SK-N-SH (cell line): ENCODE results near the gene OXSM. TPM values are rescaled to one million over a fixed set of nuclear protein-coding genes. Genes with fewer than 3 reads are reported as not detected.

ENCODE experiments used
- CTCF ChIA-PET: fragments of 300-600, 350-600 bp; formaldehyde crosslinking; extraction: SDS; loops from one replicate; lab custom pipeline; 2021; lab: Yijun Ruan, JAX
- POLR2A ChIA-PET: fragments of 350-600 bp; sonication (Branson Sonifier 250); formaldehyde crosslinking; extraction: SDS; loops from one replicate; lab custom pipeline; 2020; ENCODE audit warnings: antibody characterized with exemption, inconsistent platforms; lab: Yijun Ruan, JAX
- DNase-seq: peaks from one replicate; pipeline ENCODE4 v3.0.0; 2012
- H2AFZ ChIP-seq: fragments of 200-600 bp; sonication (generic); 2 replicates; pipeline ENCODE4 v1.8.1; 2016; ENCODE audit warnings: antibody characterized with exemption, mild to moderate bottlenecking, low read depth
- H3F3A ChIP-seq: fragments of 200-600 bp; sonication (generic); replicated peaks from 2 replicates; pipeline ENCODE3; 2016; ENCODE audit warnings: antibody characterized with exemption, mild to moderate bottlenecking; ENCODE audit not compliant: insufficient read depth
- H3K27ac ChIP-seq, 2 experiments: fragments of 200-500 bp in 1 of 2; fragments of 200-600 bp in 1 of 2; sonication (Bioruptor generic) in 1 of 2; sonication (generic), shearing (Covaris generic) in 1 of 2; 2 replicates each; pipeline versions ENCODE4 v1.5.1 to v1.6.1; 2014 to 2016; ENCODE audit warnings: low read depth in 2 of 2, inconsistent platforms in 1 of 2, low read length in 1 of 2, mild to moderate bottlenecking in 1 of 2, mixed read lengths in 1 of 2
- H3K27me3 ChIP-seq: fragments of 200-600 bp; sonication (generic), shearing (Covaris generic); 2 replicates; pipeline ENCODE4 v1.6.1; 2016; ENCODE audit warnings: mixed run types; ENCODE audit not compliant: insufficient read depth
- H3K36me3 ChIP-seq, 2 experiments: fragments of 200-500 bp in 1 of 2; fragments of 200-600 bp in 1 of 2; sonication (Bioruptor generic) in 1 of 2; sonication (generic) in 1 of 2; replicated peaks in 1 of 2; 2 replicates each; pipeline versions ENCODE3 to v1.5.1; 2014 to 2016; ENCODE audit warnings: low read length in 1 of 2, mild to moderate bottlenecking in 1 of 2; ENCODE audit not compliant: insufficient read depth in 2 of 2, control insufficient read depth in 1 of 2
- H3K4me1 ChIP-seq, 2 experiments: fragments of 200-500 bp in 1 of 2; fragments of 200-600 bp in 1 of 2; sonication (Bioruptor generic) in 1 of 2; sonication (generic), shearing (Covaris generic) in 1 of 2; 2 replicates each; pipeline versions ENCODE4 v1.5.1 to v1.6.1; 2014 to 2016; ENCODE audit warnings: low read depth in 1 of 2, low read length in 1 of 2, mixed run types in 1 of 2; ENCODE audit not compliant: insufficient read depth in 2 of 2, control insufficient read depth in 1 of 2
- H3K4me2 ChIP-seq: fragments of 200-600 bp; sonication (generic), shearing (Covaris generic); 2 replicates; pipeline ENCODE4 v1.6.1; 2017; ENCODE audit warnings: mixed run types
- H3K4me3 ChIP-seq, 2 experiments: fragments of 200-500 bp in 1 of 2; fragments of 200-600 bp in 1 of 2; sonication (Bioruptor generic) in 1 of 2; sonication (generic), shearing (Covaris generic) in 1 of 2; 2 replicates each; pipeline versions ENCODE4 v1.5.1 to v1.8.1; 2014 to 2016; ENCODE audit warnings: low read depth in 2 of 2, inconsistent platforms in 1 of 2, low read length in 1 of 2, mild to moderate bottlenecking in 1 of 2, mixed read lengths in 1 of 2, moderate library complexity in 1 of 2
- H3K79me2 ChIP-seq: fragments of 200-600 bp; sonication (generic); 2 replicates; pipeline ENCODE4 v1.8.1; 2017; ENCODE audit warnings: mild to moderate bottlenecking; ENCODE audit not compliant: insufficient read depth
- H3K9ac ChIP-seq: fragments of 200-600 bp; sonication (generic); 2 replicates; pipeline ENCODE4 v1.6.1; 2017; ENCODE audit warnings: mixed run types
- H3K9me2 ChIP-seq: fragments of 200-600 bp; sonication (generic); 2 replicates; pipeline ENCODE4 v1.6.1; 2017; ENCODE audit warnings: mixed run types
- H3K9me3 ChIP-seq: fragments of 200-600 bp; sonication (generic); 2 replicates; pipeline ENCODE4 v1.6.1; 2017; ENCODE audit warnings: mixed run types, mild to moderate bottlenecking, moderate library complexity
- H4K20me1 ChIP-seq: fragments of 200-600 bp; sonication (generic); 2 replicates; pipeline ENCODE4 v1.6.1; 2017; ENCODE audit warnings: mild to moderate bottlenecking, mixed run types; ENCODE audit not compliant: insufficient read depth
- FOXJ3 ChIP-seq: sonication (generic); formaldehyde crosslinking; IDR thresholded peaks from 2 replicates; pipeline ENCODE4 v1.5.1; 2020; ENCODE audit warnings: mild to moderate bottlenecking, missing genetic modification reagents
- GABPA ChIP-seq: IDR thresholded peaks from 2 replicates; pipeline ENCODE4 v1.4.0; 2012; ENCODE audit warnings: low read depth, mild to moderate bottlenecking
- GATA2 ChIP-seq: sonication (generic); formaldehyde crosslinking; IDR thresholded peaks from 2 replicates; pipeline ENCODE4 v1.5.0; 2020; ENCODE audit warnings: mild to moderate bottlenecking, missing genetic modification reagents
- IRF3 ChIP-seq: fragments of 150-350 bp; IDR thresholded peaks from 2 replicates; pipeline ENCODE4 v1.6.1; 2016; ENCODE audit warnings: mild to moderate bottlenecking, low read depth, low read length
- JUND ChIP-seq: IDR thresholded peaks from 2 replicates; pipeline ENCODE4 v1.4.0; 2012
- MXI1 ChIP-seq: IDR thresholded peaks from 2 replicates; pipeline ENCODE4 v1.6.1; 2012; ENCODE audit warnings: mild to moderate bottlenecking, low read depth, low read length, improper control_type of control experiment
- NFIC ChIP-seq: IDR thresholded peaks from 2 replicates; pipeline ENCODE4 v1.4.0; 2012; ENCODE audit warnings: borderline replicate concordance
- NRF1 ChIP-seq: IDR thresholded peaks from 2 replicates; pipeline ENCODE4 v1.6.1; 2012; ENCODE audit warnings: low read depth, mild to moderate bottlenecking, low read length
- POLR2AphosphoS5 ChIP-seq: IDR thresholded peaks from 2 replicates; pipeline ENCODE4 v1.6.1; 2012; ENCODE audit warnings: low read depth, low read length
- SIN3A ChIP-seq: IDR thresholded peaks from 2 replicates; pipeline ENCODE4 v1.6.1; 2012; ENCODE audit warnings: low read depth, mild to moderate bottlenecking, low read length, moderate library complexity, borderline replicate concordance
- SMC3 ChIP-seq: IDR thresholded peaks from 2 replicates; pipeline ENCODE4 v1.6.1; 2012; ENCODE audit warnings: low read depth, low read length, improper control_type of control experiment
- TAF1 ChIP-seq: IDR thresholded peaks from 2 replicates; pipeline ENCODE4 v1.6.1; 2012; ENCODE audit warnings: low read depth, mild to moderate bottlenecking, low read length, moderate library complexity, borderline replicate concordance
- TCF12 ChIP-seq: IDR thresholded peaks from 2 replicates; pipeline ENCODE4 v1.4.0; 2012
- YY1 ChIP-seq: IDR thresholded peaks from 2 replicates; pipeline ENCODE4 v1.4.0; 2012; ENCODE audit warnings: low read depth, mild to moderate bottlenecking
- WGBS: methylation state at CpG from one replicate; pipeline ENCODE4 v1.1.6; 2017; ENCODE audit warnings: low lambda C conversion rate; 5-methylcytosine and 5-hydroxymethylcytosine counted together
- polyA plus RNA-seq, 3 experiments: library from polyadenylated mRNA; depleted of rRNA; stranded (reverse); fragments of >200 nt; gene quantifications; 2 replicates each; pipeline ENCODE4 v1.2.3, GENCODE V29; 2012
- TF ChIP-seq, protein P1 (sequence below): IDR thresholded peaks from 2 replicates; pipeline ENCODE4 v1.4.0; 2012; ENCODE audit warnings: low read depth
- TF ChIP-seq, protein P2 (sequence below): IDR thresholded peaks from 2 replicates; pipeline ENCODE4 v1.4.0; 2012; ENCODE audit warnings: low read depth, borderline replicate concordance
- TF ChIP-seq, protein P3 (sequence below): fragments of 200-600 bp; sonication (generic); IDR thresholded peaks from 2 replicates; pipeline ENCODE4 v1.6.1; 2017; ENCODE audit warnings: antibody characterized with exemption, mild to moderate bottlenecking, moderate library complexity
- TF ChIP-seq, protein P4 (sequence below): IDR thresholded peaks from 2 replicates; pipeline ENCODE4 v1.4.0; 2012; ENCODE audit warnings: low read depth, borderline replicate concordance
- TF ChIP-seq, protein P5 (sequence below): IDR thresholded peaks from 2 replicates; pipeline ENCODE4; 2012

The OXSM gene
- polyA plus RNA-seq, 1 of the 3 experiments (the other 2 are of a cell fraction), result 12.1 TPM

GRCh38 chr3:25818335-25818734, 28.4 kb downstream of the OXSM start:
- Histone ChIP-seq H3K9me2 (no peaks in the 10 kb centered on the region), H4K20me1 (no peaks in the 10 kb centered on the region), H3F3A (peaks cover 5% of the 10 kb centered on the region), H3K27ac (no peak overlapping the region), H3K27me3 (no peaks in the 10 kb centered on the region; the same call in 1 of the 2 replicates), H3K79me2 (no peaks in the 10 kb centered on the region), H2AFZ (no peak overlapping the region), H3K9me3 (no peaks in the 10 kb centered on the region), H3K36me3 (no peaks in the 10 kb centered on the region), H3K4me1 (peaks cover 0 to 15% of the 10 kb centered on the region in 2 experiments; a peak in 2 of 4 replicates)
- whole genome bisulfite sequencing, result 85% methylated on average over 4 of the region's 4 CpGs
- POLR2A ChIA-PET, result no interaction called here
- TF ChIP-seq, protein P1, sequence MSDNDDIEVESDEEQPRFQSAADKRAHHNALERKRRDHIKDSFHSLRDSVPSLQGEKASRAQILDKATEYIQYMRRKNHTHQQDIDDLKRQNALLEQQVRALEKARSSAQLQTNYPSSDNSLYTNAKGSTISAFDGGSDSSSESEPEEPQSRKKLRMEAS, result no peak
- TF ChIP-seq NFIC, result no peak
- TF ChIP-seq POLR2AphosphoS5, result no peak
- no peak for TF ChIP-seq IRF3
- no peak for TF ChIP-seq SMC3
- no peak for TF ChIP-seq MXI1
- TF ChIP-seq JUND, result no peak
- TF ChIP-seq, protein P2, sequence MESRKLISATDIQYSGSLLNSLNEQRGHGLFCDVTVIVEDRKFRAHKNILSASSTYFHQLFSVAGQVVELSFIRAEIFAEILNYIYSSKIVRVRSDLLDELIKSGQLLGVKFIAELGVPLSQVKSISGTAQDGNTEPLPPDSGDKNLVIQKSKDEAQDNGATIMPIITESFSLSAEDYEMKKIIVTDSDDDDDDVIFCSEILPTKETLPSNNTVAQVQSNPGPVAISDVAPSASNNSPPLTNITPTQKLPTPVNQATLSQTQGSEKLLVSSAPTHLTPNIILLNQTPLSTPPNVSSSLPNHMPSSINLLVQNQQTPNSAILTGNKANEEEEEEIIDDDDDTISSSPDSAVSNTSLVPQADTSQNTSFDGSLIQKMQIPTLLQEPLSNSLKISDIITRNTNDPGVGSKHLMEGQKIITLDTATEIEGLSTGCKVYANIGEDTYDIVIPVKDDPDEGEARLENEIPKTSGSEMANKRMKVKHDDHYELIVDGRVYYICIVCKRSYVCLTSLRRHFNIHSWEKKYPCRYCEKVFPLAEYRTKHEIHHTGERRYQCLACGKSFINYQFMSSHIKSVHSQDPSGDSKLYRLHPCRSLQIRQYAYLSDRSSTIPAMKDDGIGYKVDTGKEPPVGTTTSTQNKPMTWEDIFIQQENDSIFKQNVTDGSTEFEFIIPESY, result no peak
- no peak for TF ChIP-seq FOXJ3 (CRISPR knock-in tag)
- no peak for TF ChIP-seq TAF1
- no peak for TF ChIP-seq GABPA
- TF ChIP-seq, all 33 proteins: peak for 0
- Histone ChIP-seq H3K4me3 (no peak overlapping the region), H3K9ac (no peak overlapping the region), H3K4me2 (no peak overlapping the region)
- CTCF ChIA-PET, result no interaction called here
- DNase-seq, result no peak

DNA sequence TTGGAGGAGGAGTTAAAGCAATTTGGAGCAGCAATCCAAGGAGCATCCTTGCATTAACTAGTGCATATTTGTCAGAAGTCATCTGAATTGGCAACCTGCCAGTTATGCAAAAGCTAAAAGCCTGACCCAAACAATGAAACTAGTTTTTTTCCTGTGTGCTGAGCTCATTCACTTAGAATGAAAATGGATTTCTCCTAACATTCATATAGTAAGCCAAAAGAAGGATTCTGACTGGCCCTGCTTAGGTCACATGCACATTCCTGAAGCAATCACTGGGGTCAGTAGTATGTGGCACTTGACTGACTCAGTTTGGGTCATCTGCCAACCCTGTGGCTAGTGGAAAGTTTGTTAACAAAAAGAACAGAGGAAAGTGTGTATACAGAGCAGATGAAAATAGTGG, 30.5 kb downstream of the OXSM start:
- Histone ChIP-seq H3K27me3 (no peaks in the 10 kb centered on the region; the same call in 1 of the 2 replicates), H4K20me1 (no peaks in the 10 kb centered on the region), H3K9me3 (no peaks in the 10 kb centered on the region), H3F3A (peaks cover 5% of the 10 kb centered on the region), H2AFZ (0 out of 2 replicates have a peak overlapping the region, but pooled peaks have one; percentile 27), H3K79me2 (no peaks in the 10 kb centered on the region), H3K4me2 (peak overlapping the region; percentile 45), H3K36me3 (no peaks in the 10 kb centered on the region), H3K9ac (0 out of 2 replicates have a peak overlapping the region, but pooled peaks have one; percentile 25), H3K4me1 (peaks cover 0 to 15% of the 10 kb centered on the region in 2 experiments; a peak in 2 of 4 replicates), H3K9me2 (no peaks in the 10 kb centered on the region), H3K4me3 (no peak overlapping the region), H3K27ac (peak overlapping the region in 1 of 2 experiments; percentile 69; a peak in 2 of 4 replicates)
- ChIA-PET POLR2A (no interaction called here), CTCF (interaction anchor here (0.7 to 1.4 kb wide), 2 partner anchors 11 to 172 kb away, joined by 3 read pairs; no protein-coding TSS in a partner anchor)
- DNase-seq, result no peak
- no peak for TF ChIP-seq FOXJ3 (CRISPR knock-in tag)
- TF ChIP-seq, protein P3, sequence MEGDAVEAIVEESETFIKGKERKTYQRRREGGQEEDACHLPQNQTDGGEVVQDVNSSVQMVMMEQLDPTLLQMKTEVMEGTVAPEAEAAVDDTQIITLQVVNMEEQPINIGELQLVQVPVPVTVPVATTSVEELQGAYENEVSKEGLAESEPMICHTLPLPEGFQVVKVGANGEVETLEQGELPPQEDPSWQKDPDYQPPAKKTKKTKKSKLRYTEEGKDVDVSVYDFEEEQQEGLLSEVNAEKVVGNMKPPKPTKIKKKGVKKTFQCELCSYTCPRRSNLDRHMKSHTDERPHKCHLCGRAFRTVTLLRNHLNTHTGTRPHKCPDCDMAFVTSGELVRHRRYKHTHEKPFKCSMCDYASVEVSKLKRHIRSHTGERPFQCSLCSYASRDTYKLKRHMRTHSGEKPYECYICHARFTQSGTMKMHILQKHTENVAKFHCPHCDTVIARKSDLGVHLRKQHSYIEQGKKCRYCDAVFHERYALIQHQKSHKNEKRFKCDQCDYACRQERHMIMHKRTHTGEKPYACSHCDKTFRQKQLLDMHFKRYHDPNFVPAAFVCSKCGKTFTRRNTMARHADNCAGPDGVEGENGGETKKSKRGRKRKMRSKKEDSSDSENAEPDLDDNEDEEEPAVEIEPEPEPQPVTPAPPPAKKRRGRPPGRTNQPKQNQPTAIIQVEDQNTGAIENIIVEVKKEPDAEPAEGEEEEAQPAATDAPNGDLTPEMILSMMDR, result no peak
- no peak for TF ChIP-seq SIN3A
- peak; percentile 55 for TF ChIP-seq TCF12
- no peak for TF ChIP-seq GATA2 (CRISPR knock-in tag)
- TF ChIP-seq, protein P1, result no peak
- TF ChIP-seq NRF1, result no peak
- TF ChIP-seq, protein P4, sequence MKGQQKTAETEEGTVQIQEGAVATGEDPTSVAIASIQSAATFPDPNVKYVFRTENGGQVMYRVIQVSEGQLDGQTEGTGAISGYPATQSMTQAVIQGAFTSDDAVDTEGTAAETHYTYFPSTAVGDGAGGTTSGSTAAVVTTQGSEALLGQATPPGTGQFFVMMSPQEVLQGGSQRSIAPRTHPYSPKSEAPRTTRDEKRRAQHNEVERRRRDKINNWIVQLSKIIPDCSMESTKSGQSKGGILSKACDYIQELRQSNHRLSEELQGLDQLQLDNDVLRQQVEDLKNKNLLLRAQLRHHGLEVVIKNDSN, result peak; percentile 86
- no peak for TF ChIP-seq YY1
- TF ChIP-seq, protein P5, sequence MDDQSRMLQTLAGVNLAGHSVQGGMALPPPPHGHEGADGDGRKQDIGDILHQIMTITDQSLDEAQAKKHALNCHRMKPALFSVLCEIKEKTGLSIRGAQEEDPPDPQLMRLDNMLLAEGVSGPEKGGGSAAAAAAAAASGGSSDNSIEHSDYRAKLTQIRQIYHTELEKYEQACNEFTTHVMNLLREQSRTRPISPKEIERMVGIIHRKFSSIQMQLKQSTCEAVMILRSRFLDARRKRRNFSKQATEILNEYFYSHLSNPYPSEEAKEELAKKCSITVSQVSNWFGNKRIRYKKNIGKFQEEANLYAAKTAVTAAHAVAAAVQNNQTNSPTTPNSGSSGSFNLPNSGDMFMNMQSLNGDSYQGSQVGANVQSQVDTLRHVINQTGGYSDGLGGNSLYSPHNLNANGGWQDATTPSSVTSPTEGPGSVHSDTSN, result peak; percentile 40
- 0 out of 2 replicates have a peak, but pooled peaks have one; percentile 25 for TF ChIP-seq JUND
- no peak for TF ChIP-seq GABPA
